Neural progenitor cell (in vitro differentiated cells): Measurements from ENCODE around the gene RNF138. TPM values are rescaled to one million over a fixed set of nuclear protein-coding genes. Genes with fewer than 3 reads are reported as not detected.

ENCODE experiments used
- DNase-seq: peaks from one replicate; pipeline ENCODE4 v3.0.0-alpha.2; 2016; ENCODE audit warnings: low spot score
- H2AFZ ChIP-seq: fragments of 200-600 bp; sonication (generic); replicated peaks from 2 replicates; pipeline ENCODE4 v1.6.1; 2016; ENCODE audit warnings: antibody characterized with exemption
- H3F3A ChIP-seq: fragments of 200-600 bp; sonication (generic); 2 replicates; pipeline ENCODE4 v1.6.1; 2016; ENCODE audit warnings: antibody characterized with exemption, low read depth
- H3K27ac ChIP-seq: fragments of 200-600 bp; sonication (generic); 2 replicates; pipeline ENCODE4 v1.5.1; 2016; ENCODE audit warnings: mild to moderate bottlenecking
- H3K27me3 ChIP-seq: fragments of 200-600 bp; sonication (generic); 2 replicates; pipeline ENCODE4 v1.6.1; 2016; ENCODE audit warnings: mild to moderate bottlenecking, moderate library complexity
- H3K36me3 ChIP-seq: fragments of 200-600 bp; sonication (generic); 2 replicates; pipeline ENCODE4 v1.5.1; 2016
- H3K4me1 ChIP-seq: fragments of 200-600 bp; sonication (generic); 2 replicates; pipeline ENCODE4 v1.6.1; 2016; ENCODE audit warnings: mixed run types
- H3K4me2 ChIP-seq: fragments of 200-600 bp; sonication (generic); 2 replicates; pipeline ENCODE4 v1.6.1; 2016
- H3K4me3 ChIP-seq: fragments of 200-600 bp; sonication (generic); 2 replicates; pipeline ENCODE4 v1.5.1; 2016
- H3K79me2 ChIP-seq: fragments of 200-600 bp; sonication (generic); 2 replicates; pipeline ENCODE4 v1.6.1; 2016; ENCODE audit warnings: low read depth
- H3K9ac ChIP-seq: fragments of 200-600 bp; sonication (generic); 2 replicates; pipeline ENCODE4 v1.6.1; 2016
- H3K9me3 ChIP-seq: fragments of 200-600 bp; sonication (generic); 2 replicates; pipeline ENCODE4 v1.5.1; 2016; ENCODE audit warnings: low read depth
- H4K20me1 ChIP-seq: fragments of 200-600 bp; sonication (generic); 2 replicates; pipeline ENCODE4 v1.6.1; 2016; ENCODE audit warnings: low read depth
- H3K27ac Mint-ChIP-seq: 3 replicates; pipeline ENCODE4 v1.8.0; 2021; ENCODE audit warnings: mixed read lengths
- H3K27me3 Mint-ChIP-seq: 2 replicates; pipeline ENCODE4 v1.8.0; 2022; ENCODE audit warnings: low read depth, mild to moderate bottlenecking, inconsistent platforms, moderate library complexity, mixed read lengths; ENCODE audit not compliant: insufficient read depth
- H3K36me3 Mint-ChIP-seq: 3 replicates; pipeline ENCODE4 v1.8.0; 2021; ENCODE audit warnings: mixed read lengths
- H3K4me1 Mint-ChIP-seq: 3 replicates; pipeline ENCODE4 v1.8.0; 2021; ENCODE audit warnings: mixed read lengths
- H3K4me3 Mint-ChIP-seq: 3 replicates; pipeline ENCODE4 v1.8.0; 2021; ENCODE audit warnings: mild to moderate bottlenecking, moderate library complexity, mixed read lengths
- H3K9me3 Mint-ChIP-seq: 3 replicates; pipeline ENCODE4 v1.8.0; 2020; ENCODE audit warnings: mixed read lengths
- EZH2 ChIP-seq: fragments of 200-600 bp; sonication (generic); IDR thresholded peaks from 2 replicates; pipeline ENCODE4 v1.6.1; 2017; ENCODE audit warnings: antibody characterized with exemption, mild to moderate bottlenecking, moderate library complexity
- EZH2phosphoT487 ChIP-seq: fragments of 200-600 bp; sonication (generic); IDR thresholded peaks from 2 replicates; pipeline ENCODE4 v1.6.1; 2017; ENCODE audit warnings: antibody characterized with exemption
- total RNA-seq: library from RNA; depleted of rRNA; stranded (reverse); fragments of >200 nt; gene quantifications from 2 replicates; pipeline ENCODE4 v1.2.3, GENCODE V29; 2015; ENCODE audit warnings: low replicate concordance
- TF ChIP-seq, protein P1 (sequence below): fragments of 200-600 bp; sonication (generic); IDR thresholded peaks from 2 replicates; pipeline ENCODE4 v1.5.1; 2017; ENCODE audit warnings: antibody characterized with exemption, mild to moderate bottlenecking

Gene RNF138
- total RNA-seq, 1 donor from 2014 or later, result 83.8 TPM

DNA sequence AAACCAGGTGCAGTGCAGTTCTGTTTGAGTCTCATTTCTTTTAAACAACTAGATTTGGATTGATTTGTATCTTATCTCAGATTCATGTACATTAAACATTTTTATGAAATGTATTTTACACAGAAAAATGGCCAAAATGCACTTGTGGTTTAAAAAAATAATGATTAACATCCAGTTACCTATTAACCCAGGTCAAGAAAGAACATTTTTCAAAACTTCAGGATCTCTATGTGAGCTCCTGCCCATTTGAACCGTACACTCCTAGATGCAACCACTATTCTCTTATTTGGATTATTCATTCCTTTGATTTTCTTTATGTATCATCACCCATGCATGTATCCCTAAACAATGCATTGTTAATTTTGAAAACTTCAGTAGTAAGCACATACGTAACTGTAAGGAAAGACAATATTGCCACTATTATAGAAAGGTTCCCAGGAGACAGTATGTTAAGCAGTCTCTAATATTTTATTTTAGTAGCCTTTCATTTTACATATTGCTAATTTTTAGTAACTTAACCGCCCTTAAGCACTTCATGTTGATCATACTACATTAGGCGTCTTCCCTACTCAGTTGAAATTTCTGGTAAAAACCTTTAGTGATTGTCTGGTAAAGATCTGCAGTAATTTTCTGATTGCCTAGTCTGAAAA is 22.7 kb downstream of the RNF138 start:
- Histone ChIP-seq H3K9ac (no peak overlapping the region), H3K27ac (no peak overlapping the region), H3K79me2 (peaks cover 86% of the 10 kb centered on the region), H4K20me1 (peaks cover 30% of the 10 kb centered on the region), H3K4me3 (no peak overlapping the region), H3K9me3 (no peaks in the 10 kb centered on the region), H3K27me3 (no peaks in the 10 kb centered on the region), H2AFZ (no peak overlapping the region), H3K4me2 (no peak overlapping the region), H3F3A (no peaks in the 10 kb centered on the region), H3K36me3 (peaks cover 8% of the 10 kb centered on the region), H3K4me1 (no peaks in the 10 kb centered on the region)
- H3K4me3 Mint-ChIP-seq, result no peak overlapping the region
- H3K27me3 Mint-ChIP-seq, result no peaks in the 10 kb centered on the region
- H3K27ac Mint-ChIP-seq, result no peak overlapping the region
- no peaks in the 10 kb centered on the region for H3K4me1 Mint-ChIP-seq
- DNase-seq, result no peak
- TF ChIP-seq EZH2phosphoT487, result no peak
- TF ChIP-seq EZH2, result no peak
- TF ChIP-seq, protein P1, sequence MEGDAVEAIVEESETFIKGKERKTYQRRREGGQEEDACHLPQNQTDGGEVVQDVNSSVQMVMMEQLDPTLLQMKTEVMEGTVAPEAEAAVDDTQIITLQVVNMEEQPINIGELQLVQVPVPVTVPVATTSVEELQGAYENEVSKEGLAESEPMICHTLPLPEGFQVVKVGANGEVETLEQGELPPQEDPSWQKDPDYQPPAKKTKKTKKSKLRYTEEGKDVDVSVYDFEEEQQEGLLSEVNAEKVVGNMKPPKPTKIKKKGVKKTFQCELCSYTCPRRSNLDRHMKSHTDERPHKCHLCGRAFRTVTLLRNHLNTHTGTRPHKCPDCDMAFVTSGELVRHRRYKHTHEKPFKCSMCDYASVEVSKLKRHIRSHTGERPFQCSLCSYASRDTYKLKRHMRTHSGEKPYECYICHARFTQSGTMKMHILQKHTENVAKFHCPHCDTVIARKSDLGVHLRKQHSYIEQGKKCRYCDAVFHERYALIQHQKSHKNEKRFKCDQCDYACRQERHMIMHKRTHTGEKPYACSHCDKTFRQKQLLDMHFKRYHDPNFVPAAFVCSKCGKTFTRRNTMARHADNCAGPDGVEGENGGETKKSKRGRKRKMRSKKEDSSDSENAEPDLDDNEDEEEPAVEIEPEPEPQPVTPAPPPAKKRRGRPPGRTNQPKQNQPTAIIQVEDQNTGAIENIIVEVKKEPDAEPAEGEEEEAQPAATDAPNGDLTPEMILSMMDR, result no peak
- H3K9me3 Mint-ChIP-seq, result no peaks in the 10 kb centered on the region
- H3K36me3 Mint-ChIP-seq, result peaks cover 35% of the 10 kb centered on the region

- Histone ChIP-seq H3K4me1 (no peaks in the 10 kb centered on the region), H2AFZ (no peak overlapping the region), H3K9ac (no peak overlapping the region), H3K4me3 (no peak overlapping the region), H3K4me2 (no peak overlapping the region), H3F3A (no peaks in the 10 kb centered on the region), H3K27me3 (no peaks in the 10 kb centered on the region), H4K20me1 (no peaks in the 10 kb centered on the region), H3K79me2 (peaks cover 35% of the 10 kb centered on the region), H3K36me3 (peaks cover 19% of the 10 kb centered on the region), H3K9me3 (no peaks in the 10 kb centered on the region), H3K27ac (no peak overlapping the region)
- H3K36me3 Mint-ChIP-seq, result peaks cover 32% of the 10 kb centered on the region
- no peak overlapping the region for H3K27ac Mint-ChIP-seq
- TF ChIP-seq EZH2phosphoT487, result no peak
- TF ChIP-seq, protein P1, result no peak
- no peak for TF ChIP-seq EZH2
- no peaks in the 10 kb centered on the region for H3K27me3 Mint-ChIP-seq
- DNase-seq, result no peak
- H3K9me3 Mint-ChIP-seq, result no peaks in the 10 kb centered on the region
- no peak overlapping the region for H3K4me3 Mint-ChIP-seq
- H3K4me1 Mint-ChIP-seq, result no peaks in the 10 kb centered on the region
These were observed 30.4 kb downstream of the RNF138 start for GRCh38 chr18:32122039-32122438.

DNA sequence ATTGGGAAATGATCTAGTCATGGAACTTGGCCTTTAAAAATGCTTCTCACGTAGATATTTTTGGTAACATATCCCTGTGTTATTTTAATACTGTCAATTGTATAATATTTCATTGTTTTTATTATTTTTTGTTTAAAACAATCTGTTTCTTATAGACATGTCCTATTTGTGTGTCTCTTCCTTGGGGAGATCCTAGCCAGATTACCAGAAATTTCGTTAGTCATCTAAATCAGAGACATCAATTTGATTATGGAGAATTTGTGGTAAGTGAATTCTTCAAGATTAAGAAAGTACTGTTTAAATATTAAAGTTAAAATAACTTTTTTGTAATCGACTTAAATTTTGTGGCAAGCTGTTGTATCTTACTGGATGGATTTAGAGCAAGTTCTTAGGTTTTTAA is 34.9 kb downstream of the RNF138 start:
- Histone ChIP-seq H3K4me3 (no peak overlapping the region), H3K27me3 (no peaks in the 10 kb centered on the region), H2AFZ (no peak overlapping the region), H3F3A (no peaks in the 10 kb centered on the region), H3K27ac (no peak overlapping the region), H3K9ac (no peak overlapping the region), H4K20me1 (no peaks in the 10 kb centered on the region), H3K4me2 (no peak overlapping the region), H3K9me3 (no peaks in the 10 kb centered on the region), H3K36me3 (peaks cover 48% of the 10 kb centered on the region), H3K4me1 (no peaks in the 10 kb centered on the region), H3K79me2 (peaks cover 8% of the 10 kb centered on the region)
- DNase-seq, result no peak
- no peak overlapping the region for H3K4me3 Mint-ChIP-seq
- H3K9me3 Mint-ChIP-seq, result no peaks in the 10 kb centered on the region
- H3K36me3 Mint-ChIP-seq, result peaks cover 19% of the 10 kb centered on the region
- H3K27ac Mint-ChIP-seq, result no peak overlapping the region
- H3K4me1 Mint-ChIP-seq, result no peaks in the 10 kb centered on the region
- TF ChIP-seq EZH2phosphoT487, result no peak
- no peaks in the 10 kb centered on the region for H3K27me3 Mint-ChIP-seq

GRCh38 chr18:32135625-32136024 is 44.0 kb downstream of the RNF138 start:
- Mint-ChIP-seq H3K4me3 (no peak overlapping the region), H3K27ac (no peak overlapping the region), H3K4me1 (peaks cover 2% of the 10 kb centered on the region), H3K9me3 (peaks cover 3% of the 10 kb centered on the region), H3K27me3 (no peaks in the 10 kb centered on the region), H3K36me3 (peaks cover 9% of the 10 kb centered on the region)
- no peak overlapping the region for H3K27ac ChIP-seq
- H2AFZ ChIP-seq, result no peak overlapping the region
- no peaks in the 10 kb centered on the region for H3K9me3 ChIP-seq
- H3K36me3 ChIP-seq, result peaks cover 9% of the 10 kb centered on the region
- H3K79me2 ChIP-seq, result no peaks in the 10 kb centered on the region
- H3F3A ChIP-seq, result peaks cover 7% of the 10 kb centered on the region
- no peak overlapping the region for H3K9ac ChIP-seq
- TF ChIP-seq EZH2 (no peak), EZH2phosphoT487 (no peak)
- TF ChIP-seq, protein P1, result no peak
- H4K20me1 ChIP-seq, result no peaks in the 10 kb centered on the region
- DNase-seq, result no peak
- H3K4me2 ChIP-seq, result no peak overlapping the region
- no peak overlapping the region for H3K4me3 ChIP-seq
- H3K27me3 ChIP-seq, result no peaks in the 10 kb centered on the region
- H3K4me1 ChIP-seq, result no peaks in the 10 kb centered on the region
